Neural progenitor cell (in vitro differentiated cells): Measurements from ENCODE around the gene CADPS. TPM values are rescaled to one million over a fixed set of nuclear protein-coding genes. Genes with fewer than 3 reads are reported as not detected.
A peak's percentile ranks its signal among the peaks of the same experiment; 100 is the strongest.

Experiments
- DNase-seq: peaks from one replicate; pipeline ENCODE4 v3.0.0-alpha.2; 2016; ENCODE audit warnings: low spot score
- H2AFZ ChIP-seq: fragments of 200-600 bp; sonication (generic); replicated peaks from 2 replicates; pipeline ENCODE4 v1.6.1; 2016; ENCODE audit warnings: antibody characterized with exemption
- H3F3A ChIP-seq: fragments of 200-600 bp; sonication (generic); 2 replicates; pipeline ENCODE4 v1.6.1; 2016; ENCODE audit warnings: antibody characterized with exemption, low read depth
- H3K27ac ChIP-seq: fragments of 200-600 bp; sonication (generic); 2 replicates; pipeline ENCODE4 v1.5.1; 2016; ENCODE audit warnings: mild to moderate bottlenecking
- H3K27me3 ChIP-seq: fragments of 200-600 bp; sonication (generic); 2 replicates; pipeline ENCODE4 v1.6.1; 2016; ENCODE audit warnings: mild to moderate bottlenecking, moderate library complexity
- H3K36me3 ChIP-seq: fragments of 200-600 bp; sonication (generic); 2 replicates; pipeline ENCODE4 v1.5.1; 2016
- H3K4me1 ChIP-seq: fragments of 200-600 bp; sonication (generic); 2 replicates; pipeline ENCODE4 v1.6.1; 2016; ENCODE audit warnings: mixed run types
- H3K4me2 ChIP-seq: fragments of 200-600 bp; sonication (generic); 2 replicates; pipeline ENCODE4 v1.6.1; 2016
- H3K4me3 ChIP-seq: fragments of 200-600 bp; sonication (generic); 2 replicates; pipeline ENCODE4 v1.5.1; 2016
- H3K79me2 ChIP-seq: fragments of 200-600 bp; sonication (generic); 2 replicates; pipeline ENCODE4 v1.6.1; 2016; ENCODE audit warnings: low read depth
- H3K9ac ChIP-seq: fragments of 200-600 bp; sonication (generic); 2 replicates; pipeline ENCODE4 v1.6.1; 2016
- H3K9me3 ChIP-seq: fragments of 200-600 bp; sonication (generic); 2 replicates; pipeline ENCODE4 v1.5.1; 2016; ENCODE audit warnings: low read depth
- H4K20me1 ChIP-seq: fragments of 200-600 bp; sonication (generic); 2 replicates; pipeline ENCODE4 v1.6.1; 2016; ENCODE audit warnings: low read depth
- H3K27ac Mint-ChIP-seq: 3 replicates; pipeline ENCODE4 v1.8.0; 2021; ENCODE audit warnings: mixed read lengths
- H3K27me3 Mint-ChIP-seq: 2 replicates; pipeline ENCODE4 v1.8.0; 2022; ENCODE audit warnings: low read depth, mild to moderate bottlenecking, inconsistent platforms, moderate library complexity, mixed read lengths; ENCODE audit not compliant: insufficient read depth
- H3K36me3 Mint-ChIP-seq: 3 replicates; pipeline ENCODE4 v1.8.0; 2021; ENCODE audit warnings: mixed read lengths
- H3K4me1 Mint-ChIP-seq: 3 replicates; pipeline ENCODE4 v1.8.0; 2021; ENCODE audit warnings: mixed read lengths
- H3K4me3 Mint-ChIP-seq: 3 replicates; pipeline ENCODE4 v1.8.0; 2021; ENCODE audit warnings: mild to moderate bottlenecking, moderate library complexity, mixed read lengths
- H3K9me3 Mint-ChIP-seq: 3 replicates; pipeline ENCODE4 v1.8.0; 2020; ENCODE audit warnings: mixed read lengths
- EZH2 ChIP-seq: fragments of 200-600 bp; sonication (generic); IDR thresholded peaks from 2 replicates; pipeline ENCODE4 v1.6.1; 2017; ENCODE audit warnings: antibody characterized with exemption, mild to moderate bottlenecking, moderate library complexity
- EZH2phosphoT487 ChIP-seq: fragments of 200-600 bp; sonication (generic); IDR thresholded peaks from 2 replicates; pipeline ENCODE4 v1.6.1; 2017; ENCODE audit warnings: antibody characterized with exemption
- total RNA-seq: library from RNA; depleted of rRNA; stranded (reverse); fragments of >200 nt; gene quantifications from 2 replicates; pipeline ENCODE4 v1.2.3, GENCODE V29; 2015; ENCODE audit warnings: low replicate concordance
- TF ChIP-seq, protein P1 (sequence below): fragments of 200-600 bp; sonication (generic); IDR thresholded peaks from 2 replicates; pipeline ENCODE4 v1.5.1; 2017; ENCODE audit warnings: antibody characterized with exemption, mild to moderate bottlenecking

CADPS gene
- total RNA-seq, 1 donor from 2014 or later: 17.3 TPM

DNA sequence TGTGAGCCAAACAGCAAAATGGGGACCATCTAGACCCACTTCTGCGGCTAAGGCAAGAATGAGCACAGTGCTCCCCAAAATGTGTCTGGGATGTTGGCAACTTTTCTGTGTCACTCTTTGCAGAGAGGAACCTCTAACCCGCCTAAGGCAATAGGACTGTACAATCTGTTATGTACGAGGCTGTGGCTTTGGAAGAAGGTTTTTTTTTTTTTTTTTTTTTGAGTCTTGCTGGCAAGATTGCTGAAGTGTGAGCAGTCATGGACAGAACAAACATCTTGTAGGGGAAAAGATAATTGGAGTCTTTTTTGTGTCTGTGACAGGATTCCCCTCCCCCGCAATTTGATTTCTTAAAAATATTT is 509.1 kb downstream of the CADPS start:
- peaks cover 66% of the 10 kb centered on the region for H3F3A ChIP-seq
- H3K79me2 ChIP-seq: no peaks in the 10 kb centered on the region
- Mint-ChIP-seq H3K4me1 (peaks cover 51% of the 10 kb centered on the region), H3K9me3 (peaks cover 4% of the 10 kb centered on the region), H3K27me3 (peaks cover 68% of the 10 kb centered on the region), H3K27ac (no peak overlapping the region), H3K4me3 (no peak overlapping the region), H3K36me3 (peaks cover 9% of the 10 kb centered on the region)
- H2AFZ ChIP-seq: no peak overlapping the region
- H3K9me3 ChIP-seq: no peaks in the 10 kb centered on the region
- no peaks in the 10 kb centered on the region for H3K36me3 ChIP-seq
- peaks cover 96% of the 10 kb centered on the region for H3K27me3 ChIP-seq
- TF ChIP-seq, protein P1, sequence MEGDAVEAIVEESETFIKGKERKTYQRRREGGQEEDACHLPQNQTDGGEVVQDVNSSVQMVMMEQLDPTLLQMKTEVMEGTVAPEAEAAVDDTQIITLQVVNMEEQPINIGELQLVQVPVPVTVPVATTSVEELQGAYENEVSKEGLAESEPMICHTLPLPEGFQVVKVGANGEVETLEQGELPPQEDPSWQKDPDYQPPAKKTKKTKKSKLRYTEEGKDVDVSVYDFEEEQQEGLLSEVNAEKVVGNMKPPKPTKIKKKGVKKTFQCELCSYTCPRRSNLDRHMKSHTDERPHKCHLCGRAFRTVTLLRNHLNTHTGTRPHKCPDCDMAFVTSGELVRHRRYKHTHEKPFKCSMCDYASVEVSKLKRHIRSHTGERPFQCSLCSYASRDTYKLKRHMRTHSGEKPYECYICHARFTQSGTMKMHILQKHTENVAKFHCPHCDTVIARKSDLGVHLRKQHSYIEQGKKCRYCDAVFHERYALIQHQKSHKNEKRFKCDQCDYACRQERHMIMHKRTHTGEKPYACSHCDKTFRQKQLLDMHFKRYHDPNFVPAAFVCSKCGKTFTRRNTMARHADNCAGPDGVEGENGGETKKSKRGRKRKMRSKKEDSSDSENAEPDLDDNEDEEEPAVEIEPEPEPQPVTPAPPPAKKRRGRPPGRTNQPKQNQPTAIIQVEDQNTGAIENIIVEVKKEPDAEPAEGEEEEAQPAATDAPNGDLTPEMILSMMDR: no peak
- TF ChIP-seq EZH2phosphoT487: no peak
- no peak for TF ChIP-seq EZH2
- no peak overlapping the region for H3K27ac ChIP-seq
- no peak overlapping the region for H3K9ac ChIP-seq
- no peak for DNase-seq
- H3K4me1 ChIP-seq: peaks cover 59% of the 10 kb centered on the region
- peak overlapping the region; percentile 15 for H3K4me3 ChIP-seq
- peak overlapping the region; percentile 68 for H3K4me2 ChIP-seq
- peaks cover 66% of the 10 kb centered on the region for H4K20me1 ChIP-seq

DNA sequence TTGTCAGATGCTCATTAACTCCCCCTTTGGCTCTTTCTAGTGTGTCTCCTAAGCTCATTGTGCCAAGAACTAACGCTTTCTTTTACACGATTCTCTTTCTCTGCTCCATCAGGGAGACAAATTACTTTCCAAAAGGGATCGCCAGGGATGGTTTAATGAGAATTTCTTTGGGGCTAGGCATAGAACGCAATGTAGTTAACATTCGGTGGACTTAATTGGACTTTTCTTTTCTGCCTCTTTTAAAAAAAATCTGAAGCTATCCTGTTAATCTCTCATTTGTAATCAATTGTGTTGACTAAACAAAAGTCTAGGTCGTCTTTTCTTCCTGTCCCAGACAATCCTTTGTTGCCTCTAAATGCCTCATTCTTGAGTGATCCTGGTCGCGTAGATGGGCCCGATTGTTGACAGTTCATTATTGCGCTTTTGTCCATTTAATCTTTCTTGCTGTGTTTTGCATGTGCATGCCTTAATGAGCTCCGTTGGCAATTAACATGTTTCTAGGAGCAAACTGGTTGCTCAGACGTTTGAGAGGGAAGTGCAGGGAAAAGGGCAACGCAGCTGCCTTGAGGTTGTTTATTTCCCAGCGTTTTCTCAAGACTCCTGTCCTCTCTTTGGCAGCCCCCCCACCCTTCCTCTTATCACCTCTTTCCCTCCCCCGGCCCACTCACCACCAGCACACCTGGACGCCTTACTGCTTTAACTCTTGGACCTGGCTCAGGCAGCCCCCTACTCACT is 509.7 kb downstream of the CADPS start:
- H3K9me3 Mint-ChIP-seq: no peaks in the 10 kb centered on the region
- TF ChIP-seq, protein P1: no peak
- TF ChIP-seq EZH2 (no peak), EZH2phosphoT487 (peak; percentile 100)
- H3K79me2 ChIP-seq: no peaks in the 10 kb centered on the region
- peaks cover 53% of the 10 kb centered on the region for H3K4me1 ChIP-seq
- H3K27me3 Mint-ChIP-seq: peaks cover 63% of the 10 kb centered on the region
- H4K20me1 ChIP-seq: peaks cover 61% of the 10 kb centered on the region
- no peak overlapping the region for H3K4me3 Mint-ChIP-seq
- no peak overlapping the region for H2AFZ ChIP-seq
- peaks cover 4% of the 10 kb centered on the region for H3K36me3 Mint-ChIP-seq
- peak; percentile 94 for DNase-seq
- peaks cover 60% of the 10 kb centered on the region for H3F3A ChIP-seq
- peaks cover 96% of the 10 kb centered on the region for H3K27me3 ChIP-seq
- H3K27ac ChIP-seq: peak overlapping the region; percentile 41
- no peak overlapping the region for H3K27ac Mint-ChIP-seq
- no peaks in the 10 kb centered on the region for H3K36me3 ChIP-seq
- H3K9ac ChIP-seq: no peak overlapping the region
- H3K4me1 Mint-ChIP-seq: peaks cover 45% of the 10 kb centered on the region
- no peaks in the 10 kb centered on the region for H3K9me3 ChIP-seq
- H3K4me2 ChIP-seq: peak overlapping the region; percentile 68
- H3K4me3 ChIP-seq: peak overlapping the region; percentile 15

DNA sequence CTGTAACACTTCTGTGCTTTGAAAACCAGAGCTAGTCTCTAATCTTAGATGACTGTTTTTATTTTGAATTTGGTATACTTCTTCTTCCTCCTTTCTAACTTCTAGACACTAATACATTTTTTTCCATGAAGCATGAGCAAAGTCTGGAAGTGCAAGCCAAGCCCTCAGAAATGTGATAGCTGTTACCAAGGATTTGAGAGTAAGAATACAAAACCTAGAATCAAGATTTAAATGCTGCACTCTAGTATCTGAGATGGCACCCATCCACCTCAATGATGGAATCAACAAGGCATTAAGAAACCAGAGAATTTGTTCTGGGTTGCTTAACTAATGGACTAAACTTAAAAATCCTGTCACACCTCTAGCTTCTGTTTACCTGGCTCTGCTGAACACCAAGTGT is 511.0 kb downstream of the CADPS start:
- Histone ChIP-seq H3K9me3 (no peaks in the 10 kb centered on the region), H3F3A (peaks cover 53% of the 10 kb centered on the region), H3K4me2 (peak overlapping the region; percentile 64), H3K27me3 (peaks cover 96% of the 10 kb centered on the region), H3K79me2 (no peaks in the 10 kb centered on the region), H3K9ac (no peak overlapping the region), H3K27ac (no peak overlapping the region), H3K36me3 (no peaks in the 10 kb centered on the region), H2AFZ (no peak overlapping the region), H3K4me1 (peaks cover 41% of the 10 kb centered on the region), H4K20me1 (peaks cover 50% of the 10 kb centered on the region), H3K4me3 (no peak overlapping the region)
- no peak for TF ChIP-seq EZH2phosphoT487
- TF ChIP-seq, protein P1: no peak
- no peak for TF ChIP-seq EZH2
- DNase-seq: no peak
- Mint-ChIP-seq H3K27me3 (peaks cover 49% of the 10 kb centered on the region), H3K4me1 (peaks cover 34% of the 10 kb centered on the region), H3K27ac (no peak overlapping the region), H3K9me3 (no peaks in the 10 kb centered on the region), H3K36me3 (no peaks in the 10 kb centered on the region), H3K4me3 (no peak overlapping the region)
